Heart left ventricle (tissue), 16 donors: ENCODE results near the gene SUPT20H. TPM values are rescaled to one million over a fixed set of nuclear protein-coding genes. Genes with fewer than 3 reads are reported as not detected.

Experiments used
- ATAC-seq, 4 donors: fragments of 200-7000 bp; cut with Tn5 transposase; one replicate each; pipeline ENCODE4 v1.9.1; 2020 to 2022; ENCODE audit warnings: moderate library complexity in 4 of 4, mild to moderate bottlenecking in 3 of 4, moderate number of reproducible peaks in 1 of 4
- DNase-seq, 5 donors: peaks; one replicate each; pipeline ENCODE4 v3.0.0-alpha.2; 2020
- H3K27ac ChIP-seq, 12 donors: fragments of 200-600 bp; sonication (generic) in 4 of 12; one replicate each; pipeline versions ENCODE4 v1.5.0 to v1.8.0; 2016 to 2022; ENCODE audit warnings: mild to moderate bottlenecking in 2 of 12
- H3K27me3 ChIP-seq, 9 donors: fragments of 200-600 bp; sonication (generic) in 2 of 9; one replicate each; pipeline versions ENCODE4 v1.5.1 to v1.8.0; 2016 to 2022; ENCODE audit warnings: mild to moderate bottlenecking in 3 of 9
- H3K36me3 ChIP-seq, 9 donors: fragments of 200-600 bp; sonication (generic) in 2 of 9; one replicate each; pipeline versions ENCODE4 v1.5.0 to v1.8.0; 2018 to 2022; ENCODE audit warnings: mild to moderate bottlenecking in 2 of 9
- H3K4me1 ChIP-seq, 12 donors: fragments of 200-600 bp; sonication (generic) in 4 of 12; one replicate each; pipeline versions ENCODE4 v1.5.0 to v1.8.0; 2016 to 2022; ENCODE audit warnings: mild to moderate bottlenecking in 3 of 12
- H3K4me3 ChIP-seq, 12 donors: fragments of 200-600 bp; sonication (generic) in 4 of 12; one replicate each; pipeline versions ENCODE4 v1.5.0 to v1.8.0; 2017 to 2022; ENCODE audit warnings: mild to moderate bottlenecking in 9 of 12, moderate library complexity in 4 of 12
- H3K9me3 ChIP-seq, 12 donors: fragments of 200-600 bp; sonication (generic) in 4 of 12; one replicate each; pipeline versions ENCODE4 v1.5.0 to v1.8.0; 2016 to 2022; ENCODE audit warnings: mild to moderate bottlenecking in 1 of 12
- POLR2A ChIP-seq, 2 donors: fragments of 450-650 bp; IDR thresholded peaks; one replicate each; pipeline ENCODE4 v1.6.1; 2017; ENCODE audit warnings: antibody characterized with exemption in 2 of 2, mild to moderate bottlenecking in 2 of 2, moderate library complexity in 2 of 2
- WGBS, 4 donors: extraction: QIAGEN DNeasy Blood & Tissue Kit in 2 of 4; methylation state at CpG; one replicate each; pipeline versions ENCODE4 v1.1.5 to v1.1.7; 2013 to 2018; 5-methylcytosine and 5-hydroxymethylcytosine counted together
- intact Hi-C, 10 donors: fragments of 100-400 bp; cut with DNase I; formaldehyde crosslinking; loops; one replicate each; pipeline versions ENCODE4 v1.11.1 to v1.14.2; 2022
- long read RNA-seq, 3 donors: library from polyadenylated mRNA; unstranded; transcript quantifications; one replicate each; pipeline ENCODE4 v2.0.0, GENCODE V29; 2020 to 2021
- polyA plus RNA-seq, 2 donors: library from polyadenylated mRNA; stranded (reverse); fragments of 200-250 nt; gene quantifications; one replicate each; pipeline ENCODE4 v1.2.3, GENCODE V29; 2013
- total RNA-seq, 9 donors: library from RNA; depleted of rRNA in 2 of 9; stranded (reverse); fragments of >200 nt in 2 of 9; fragmentation: NEBNext Ultra II Directional in 3 of 9; extraction: Animal tissue kit (Norgen Biotek cat#: 25700) in 3 of 9; gene quantifications; one replicate each; pipeline versions ENCODE4 v1.1.0 to v1.2.4, GENCODE V29; 2016 to 2023
- TF ChIP-seq, protein P1 (sequence below), 12 donors: fragments of 200-600 bp; sonication (generic) in 4 of 12; IDR thresholded peaks; one replicate each; pipeline versions ENCODE4 v1.5.0 to v1.8.0; 2018 to 2022; ENCODE audit warnings: antibody characterized with exemption in 12 of 12, mild to moderate bottlenecking in 5 of 12
- donor health status: ischemic (EF 13 %, LVEDD 7.1; RV severe dilation, severe dysfunction).
- donor health status: healthy with polysubstance abuse.
- donor health status: DM: no; HTN: yes; CAD: no.
- donor health status: DM: no; HTN: no; CAD: no.
- donor health status: ischemic (EF 25% LVEDD 6.9; RV normal size, moderate dysfunction).
- donor health status: ischemic (EF 25% LVEDD 5.7; RV mildly dilated, moderate dysfunction).
- donor health status: healthy.
- donor health status: DM: yes; HTN: yes; CAD: no.
- donor health status: ischemic (EF 35%, LVEDD 5.7; RV mildly dilated, moderate dysfunction).
- donor health status: nonischemic (EF 11% LVEDD 7.7; RV severe dilation, severe dysfunction).
- donor health status: DM: yes; HTN: yes; CAD: no.
- donor health status: PGD.
- donor health status: ischemic (EF 29% LVEDD 5.4; RV normal size, mild dysfunction).
- donor health status: nonischemic (EF 23%, LVEDD 6.1; RV moderate dilation, normal function).

SUPT20H gene
- total RNA-seq (10 to 100 TPM; 19.0 to 32.8 (median 26.5) TPM), polyA plus RNA-seq (10 to 100 TPM; 18.0 to 18.1 TPM)
- long read RNA-seq, donor 1, transcript SUPT20H-201 (26 exons, 2,739 nt) = major isoform, 7 of 23 reads
- long read RNA-seq, donor 1, partial matches to known transcripts = 1 of 23 reads
- long read RNA-seq, donor 1, other reads (novel, unspliced or antisense) = 14 of 23 reads
- long read RNA-seq, donor 2, transcript SUPT20H-201 (26 exons, 2,739 nt) = major isoform, 15 of 72 reads
- long read RNA-seq, donor 2, partial matches to known transcripts = 10 of 72 reads
- long read RNA-seq, donor 2, other reads (novel, unspliced or antisense) = 47 of 72 reads
- long read RNA-seq, donor 3, partial matches to known transcripts = 1 of 15 reads
- long read RNA-seq, donor 3, other reads (novel, unspliced or antisense) = 10 of 15 reads

DNA sequence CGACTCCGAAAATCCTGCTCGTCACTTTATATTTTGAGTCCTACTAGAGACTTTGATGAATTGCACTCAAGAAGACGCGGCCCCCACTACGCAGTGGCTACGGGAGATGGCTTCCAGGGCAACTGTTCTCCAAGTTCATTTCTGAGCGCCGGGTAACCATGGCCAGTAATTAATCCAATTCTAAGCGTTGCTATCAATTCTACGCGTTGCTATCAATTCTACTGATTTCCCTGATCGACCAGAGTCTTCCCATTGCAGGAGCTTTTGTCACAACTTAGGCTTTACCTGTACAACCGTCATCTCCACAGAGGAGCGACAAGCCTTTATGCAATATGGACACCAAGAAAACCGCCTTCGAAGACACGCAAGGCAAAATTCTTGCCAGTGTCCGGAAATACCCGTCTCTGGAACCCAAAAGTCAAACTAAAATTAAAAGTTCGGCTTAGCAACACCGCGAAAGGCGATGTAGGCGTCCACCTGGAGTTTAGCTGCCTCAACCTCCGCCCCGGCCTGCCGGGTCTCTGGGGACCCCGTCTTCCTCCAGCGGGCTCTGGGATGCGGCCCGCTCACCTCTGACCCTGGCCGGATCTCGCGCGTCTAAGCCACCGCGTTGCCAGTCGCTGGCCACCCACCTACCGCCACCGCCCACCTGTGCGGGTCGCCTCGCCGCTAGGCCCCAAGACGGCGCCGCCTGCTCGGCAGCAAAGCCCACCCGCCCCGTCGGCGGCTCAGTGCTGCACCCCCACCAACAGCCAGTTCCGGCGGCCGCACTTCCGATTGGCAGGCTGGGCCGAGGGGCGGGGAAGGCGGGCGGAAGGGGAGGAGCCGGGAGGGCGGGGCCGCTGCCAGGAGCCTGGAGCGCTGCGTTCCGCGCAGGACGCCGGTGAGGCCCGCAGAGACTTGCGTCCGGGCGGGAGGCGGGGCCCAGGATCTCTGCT, at the start of gene SUPT20H:
SUPT20H (minus strand) TSS at position 779 of the 938 bp plus-strand sequence. CDS start 8,198 bp downstream, outside the sequence.
- DNase-seq (peak; percentile 94 to 97 (median 95)), ATAC-seq (peak; percentile 95 to 100 (median 99))
- H3K27ac ChIP-seq = peak within 1 kb of the TSS; percentile 75 to 96 (median 92)
- H3K4me1 ChIP-seq = peaks cover 0 to 24% (median 14%) of the 10 kb centered on the region in 12 donors
- TF ChIP-seq, protein P1, sequence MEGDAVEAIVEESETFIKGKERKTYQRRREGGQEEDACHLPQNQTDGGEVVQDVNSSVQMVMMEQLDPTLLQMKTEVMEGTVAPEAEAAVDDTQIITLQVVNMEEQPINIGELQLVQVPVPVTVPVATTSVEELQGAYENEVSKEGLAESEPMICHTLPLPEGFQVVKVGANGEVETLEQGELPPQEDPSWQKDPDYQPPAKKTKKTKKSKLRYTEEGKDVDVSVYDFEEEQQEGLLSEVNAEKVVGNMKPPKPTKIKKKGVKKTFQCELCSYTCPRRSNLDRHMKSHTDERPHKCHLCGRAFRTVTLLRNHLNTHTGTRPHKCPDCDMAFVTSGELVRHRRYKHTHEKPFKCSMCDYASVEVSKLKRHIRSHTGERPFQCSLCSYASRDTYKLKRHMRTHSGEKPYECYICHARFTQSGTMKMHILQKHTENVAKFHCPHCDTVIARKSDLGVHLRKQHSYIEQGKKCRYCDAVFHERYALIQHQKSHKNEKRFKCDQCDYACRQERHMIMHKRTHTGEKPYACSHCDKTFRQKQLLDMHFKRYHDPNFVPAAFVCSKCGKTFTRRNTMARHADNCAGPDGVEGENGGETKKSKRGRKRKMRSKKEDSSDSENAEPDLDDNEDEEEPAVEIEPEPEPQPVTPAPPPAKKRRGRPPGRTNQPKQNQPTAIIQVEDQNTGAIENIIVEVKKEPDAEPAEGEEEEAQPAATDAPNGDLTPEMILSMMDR (IDR thresholded peaks at IDR 0.05) = peak in 1 of 12 donors; percentile 9
- peak in 1 of 2 donors; percentile 86 for TF ChIP-seq POLR2A (IDR thresholded peaks at IDR 0.05)
- H3K27me3 ChIP-seq = no peaks in the 10 kb centered on the region
- H3K9me3 ChIP-seq = peaks cover 0 to 6% (median 0%) of the 10 kb centered on the region in 12 donors
- 0 to 2% (median 1%) methylated on average over 51 to 75 of the region's 75 CpGs for WGBS, 4 donors
- peaks cover 0 to 5% (median 0%) of the 10 kb centered on the region in 9 donors for H3K36me3 ChIP-seq
- peak within 1 kb of the TSS; percentile 66 to 97 (median 86) for H3K4me3 ChIP-seq
- intact Hi-C loops = loop anchor here in 1 of 10 donors (5.0 kb wide), 1 partner anchor 62 kb away; the partner anchor contains the start of gene ALG5

- intact Hi-C loops = loop anchor here in 7 of 10 donors (1.0 to 10.0 kb wide), 4 partner anchors 186 to 494 kb away; no protein-coding TSS in a partner anchor
- peaks cover 0 to 7% (median 0%) of the 10 kb centered on the region in 12 donors for H3K4me1 ChIP-seq
- TF ChIP-seq, protein P1 (IDR thresholded peaks at IDR 0.05) = peak; percentile 38 to 83 (median 69)
- TF ChIP-seq POLR2A (IDR thresholded peaks at IDR 0.05) = no peak
- DNase-seq (no peak), ATAC-seq (peak; percentile 52 to 74 (median 58))
- 0 to 8% (median 2%) methylated on average over 1 of the region's 1 CpG for WGBS, 4 donors
- no peaks in the 10 kb centered on the region for H3K27me3 ChIP-seq
- no peaks in the 10 kb centered on the region for H3K36me3 ChIP-seq
- no peaks in the 10 kb centered on the region for H3K9me3 ChIP-seq
- no peak overlapping the region for H3K4me3 ChIP-seq
- H3K27ac ChIP-seq = no peak overlapping the region
Measured at GRCh38 chr13:37109051-37109678, 49.7 kb upstream of the SUPT20H start.

DNA sequence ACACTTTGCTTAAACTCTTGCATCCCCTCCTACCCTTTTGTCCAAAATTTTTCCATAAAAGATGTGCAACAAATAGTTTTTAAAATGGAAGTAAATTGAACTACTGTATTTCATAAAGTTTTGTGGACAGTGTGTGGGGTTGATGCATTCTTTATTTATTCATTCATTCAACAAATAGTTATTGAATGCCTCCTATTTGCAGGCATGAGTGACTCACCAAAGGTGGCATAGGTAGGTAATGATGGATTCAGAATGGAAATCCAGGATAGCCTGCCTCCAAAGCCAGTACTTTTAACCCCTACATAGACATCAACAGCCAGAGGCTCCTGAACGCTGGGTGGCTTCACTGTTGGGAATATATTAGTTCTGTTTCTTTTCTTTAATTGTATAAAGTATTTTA, 48.4 kb upstream of the SUPT20H start:
- WGBS, 4 donors = 80 to 89% (median 85%) methylated on average over 1 of the region's 1 CpG
- intact Hi-C loops = loop anchor here in 7 of 10 donors (1.0 to 10.0 kb wide), 4 partner anchors 187 to 497 kb away; no protein-coding TSS in a partner anchor
- ATAC-seq (no peak), DNase-seq (no peak)
- no peaks in the 10 kb centered on the region for H3K27me3 ChIP-seq
- no peak overlapping the region for H3K27ac ChIP-seq
- H3K4me3 ChIP-seq = no peak overlapping the region
- peaks cover 0 to 7% (median 0%) of the 10 kb centered on the region in 12 donors for H3K4me1 ChIP-seq
- H3K36me3 ChIP-seq = no peaks in the 10 kb centered on the region
- no peaks in the 10 kb centered on the region for H3K9me3 ChIP-seq
- TF ChIP-seq POLR2A (IDR thresholded peaks at IDR 0.05) = no peak
- TF ChIP-seq, protein P1 (IDR thresholded peaks at IDR 0.05) = no peak
